SKM-1 (cell line): ENCODE results near the gene SPTBN4.
"Not testable (repeated sequence)": the region's sequence is repeated elsewhere in the genome, so short reads cannot be mapped to it uniquely, and the experiment has no call there.

ENCODE experiments used
- DNase-seq: peaks from one replicate; lab custom pipeline; 2025; ENCODE audit not compliant: unreplicated experiment; lab: John Stamatoyannopoulos, UW

SPTBN4 gene

DNA sequence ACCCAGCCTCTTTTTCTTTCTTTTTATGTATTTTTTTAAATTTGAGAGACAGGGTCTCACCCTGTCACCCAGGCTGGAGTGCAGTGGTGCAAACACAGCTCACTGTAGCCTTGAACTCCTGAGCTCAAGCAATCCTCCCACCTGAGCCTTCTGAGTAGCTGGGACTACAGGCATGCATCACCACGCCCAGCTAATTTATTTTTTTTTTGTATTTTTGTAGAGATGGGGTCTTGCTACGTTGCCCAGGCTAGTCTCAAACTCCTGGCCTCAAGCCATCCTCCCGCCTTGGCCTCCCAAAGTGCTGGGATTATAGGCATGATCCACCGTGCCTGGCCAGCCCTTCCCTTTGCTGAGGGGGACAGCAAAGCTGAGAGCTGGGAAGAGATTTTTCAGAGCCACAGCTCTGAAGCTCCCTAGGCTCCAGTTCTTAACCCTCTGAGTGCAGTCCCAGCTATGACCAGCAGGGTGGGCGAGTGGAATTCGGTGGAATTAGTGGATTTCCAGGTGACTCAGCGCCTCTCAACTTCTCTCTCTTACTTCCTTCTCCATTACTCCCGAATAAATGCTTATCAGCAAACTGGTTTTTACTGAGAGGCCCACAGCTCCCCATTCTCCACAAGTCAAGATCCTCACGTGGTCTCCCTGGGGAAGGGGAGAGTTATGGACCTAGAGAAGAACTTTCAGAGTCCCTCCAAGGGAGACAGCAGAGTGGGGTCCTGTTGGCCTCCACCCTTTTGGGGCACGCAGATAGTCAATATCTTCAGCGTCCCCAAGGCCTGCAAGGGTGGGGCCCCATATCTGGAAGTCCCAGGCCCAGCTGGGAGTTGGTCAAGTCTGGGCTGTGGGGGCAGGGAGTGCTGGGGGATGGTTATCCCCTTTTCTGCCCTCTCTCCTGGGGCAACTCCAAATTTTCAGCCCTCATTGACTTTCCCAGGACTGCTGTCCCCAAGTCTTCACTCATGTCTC is 2.5 kb upstream of the SPTBN4 start:
- DNase-seq, result peak; percentile 42

- peak; percentile 88 for DNase-seq
Observed at GRCh38 chr19:40465025-40465556, 1.7 kb upstream of the SPTBN4 start.

- peak; percentile 97 for DNase-seq
Observed at GRCh38 chr19:40465557-40466218, 1.1 kb upstream of the SPTBN4 start, which contains the start of gene BLVRB. Gene BLVRB (minus strand): TSS chr19:40465745. CDS start chr19:40465688, 57 bp downstream.

- DNase-seq, result no peak
Observed at GRCh38 chr19:40466219-40466984, 399 bp upstream of the SPTBN4 start.

DNA sequence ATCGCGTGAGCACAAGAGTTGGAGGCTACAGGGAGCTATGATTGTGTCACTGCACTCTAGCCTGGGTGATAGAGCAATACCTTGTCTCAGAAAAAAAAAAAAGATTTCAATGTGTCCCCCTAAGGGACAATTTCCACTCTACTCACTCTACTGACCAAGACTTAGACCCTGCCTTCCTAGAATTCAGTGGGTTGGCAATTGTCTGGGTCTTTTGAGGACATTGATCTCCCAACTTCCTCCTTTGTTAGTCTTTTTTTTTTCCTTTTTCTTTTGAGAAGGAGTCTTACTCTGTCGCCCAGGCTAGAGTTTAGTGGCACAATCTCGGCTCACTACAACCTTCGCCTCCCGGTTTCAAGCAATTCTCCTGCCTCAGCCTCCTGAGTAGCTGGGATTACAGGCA is 2.2 kb downstream of the SPTBN4 start:
- no peak for DNase-seq

DNA sequence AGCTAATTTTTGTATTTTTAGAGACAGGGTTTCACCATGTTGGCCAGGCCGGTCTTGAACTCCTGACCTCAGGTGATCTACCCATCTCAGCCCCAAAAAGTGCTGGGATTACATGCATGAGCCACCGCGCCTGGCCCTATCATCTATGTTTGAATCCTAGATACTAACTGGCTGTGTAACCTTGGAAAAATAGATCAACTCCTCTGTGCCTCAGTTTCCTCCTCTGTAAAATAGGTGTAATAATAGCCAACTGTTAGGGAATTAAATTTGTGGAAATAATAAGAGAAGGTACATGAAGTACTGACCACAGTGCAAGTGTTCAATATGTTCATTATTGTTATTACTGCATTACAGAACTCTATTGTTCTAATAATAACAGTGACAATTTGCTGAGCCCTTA is 4.3 kb downstream of the SPTBN4 start:
- DNase-seq, result no peak

DNA sequence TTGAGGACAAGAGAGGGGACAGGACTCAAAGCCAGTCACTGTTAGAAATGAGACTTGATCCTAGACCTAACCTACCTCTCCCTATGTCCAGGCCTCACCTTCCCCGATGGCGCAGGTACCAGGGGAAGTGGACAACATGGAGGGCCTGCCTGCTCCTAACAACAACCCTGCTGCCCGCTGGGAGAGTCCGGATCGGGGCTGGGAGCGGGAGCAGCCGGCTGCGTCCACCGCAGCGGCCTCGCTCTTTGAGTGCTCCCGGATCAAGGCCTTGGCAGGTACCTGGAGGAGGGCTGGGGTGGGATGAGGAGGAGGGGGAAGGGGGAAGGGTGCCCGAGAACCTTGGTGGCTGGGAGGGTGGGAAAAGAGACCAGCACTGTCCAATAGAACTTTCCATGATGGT is 5.7 kb downstream of the SPTBN4 start:
- no peak for DNase-seq

DNA sequence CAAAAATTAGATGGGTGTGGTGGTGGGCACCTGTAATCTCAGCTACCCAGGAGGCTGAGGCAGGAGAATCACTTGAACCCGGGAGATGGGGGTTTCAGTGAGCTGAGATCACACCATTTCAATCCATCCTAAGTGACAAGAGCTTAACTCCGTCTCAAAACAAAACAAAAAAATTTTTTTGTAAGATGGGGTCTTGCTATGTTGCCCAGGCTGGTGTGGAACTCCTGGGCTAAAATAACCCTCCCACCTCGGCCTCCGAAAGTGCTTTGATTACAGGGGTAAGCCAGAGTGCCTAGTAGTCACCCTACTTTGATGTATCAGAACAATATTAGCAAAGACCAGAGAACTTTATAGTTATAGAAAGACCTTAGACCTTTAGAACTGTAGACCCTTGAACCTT is 7.9 kb downstream of the SPTBN4 start:
- no peak for DNase-seq

GRCh38 chr19:40475878-40476644 is 9.3 kb downstream of the SPTBN4 start:
- not testable (repeated sequence) for DNase-seq

DNA sequence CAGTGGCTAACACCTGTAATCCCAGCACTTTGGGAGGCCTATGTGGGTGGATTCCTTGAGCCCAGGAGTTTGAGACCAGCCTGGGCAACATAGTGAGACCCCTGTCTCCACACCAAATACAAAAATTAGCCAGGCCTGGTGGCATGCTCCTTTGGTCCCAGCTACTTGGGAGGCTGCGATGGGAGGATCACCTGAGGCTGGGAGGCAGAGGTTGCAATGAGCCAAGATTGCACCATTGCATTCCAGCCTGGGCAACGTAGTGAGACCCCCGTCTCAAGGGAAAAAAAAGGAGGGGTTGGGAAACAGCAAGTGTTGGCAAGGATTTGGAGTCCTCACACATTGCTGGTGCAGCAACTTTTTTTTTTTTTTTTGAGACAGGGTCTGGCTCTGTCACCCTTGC is 19.2 kb downstream of the SPTBN4 start:
- no peak for DNase-seq

GRCh38 chr19:40489882-40490230 is 23.1 kb downstream of the SPTBN4 start:
- DNase-seq, result no peak

DNA sequence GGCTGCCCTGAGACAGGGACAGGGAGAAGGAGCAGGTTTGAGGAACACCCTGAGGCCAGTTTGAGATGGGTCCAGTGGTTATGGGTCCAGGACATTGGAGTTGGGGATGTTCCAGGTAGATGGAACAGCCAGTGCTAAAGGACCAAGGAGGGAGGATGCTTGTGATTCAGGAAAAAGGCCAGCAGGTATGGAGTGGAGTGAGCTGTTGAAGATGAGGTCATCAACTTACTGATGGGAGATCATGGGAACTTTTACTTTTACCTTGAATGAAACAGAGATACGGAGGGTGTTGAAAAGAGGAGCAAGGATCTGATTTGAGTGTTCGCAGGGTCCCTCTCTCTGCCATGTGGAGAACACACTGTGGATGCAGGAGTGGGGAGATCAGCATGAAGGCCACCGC is 25.5 kb downstream of the SPTBN4 start:
- DNase-seq, result no peak

GRCh38 chr19:40493778-40494177 is 27.0 kb downstream of the SPTBN4 start:
- no peak for DNase-seq

DNA sequence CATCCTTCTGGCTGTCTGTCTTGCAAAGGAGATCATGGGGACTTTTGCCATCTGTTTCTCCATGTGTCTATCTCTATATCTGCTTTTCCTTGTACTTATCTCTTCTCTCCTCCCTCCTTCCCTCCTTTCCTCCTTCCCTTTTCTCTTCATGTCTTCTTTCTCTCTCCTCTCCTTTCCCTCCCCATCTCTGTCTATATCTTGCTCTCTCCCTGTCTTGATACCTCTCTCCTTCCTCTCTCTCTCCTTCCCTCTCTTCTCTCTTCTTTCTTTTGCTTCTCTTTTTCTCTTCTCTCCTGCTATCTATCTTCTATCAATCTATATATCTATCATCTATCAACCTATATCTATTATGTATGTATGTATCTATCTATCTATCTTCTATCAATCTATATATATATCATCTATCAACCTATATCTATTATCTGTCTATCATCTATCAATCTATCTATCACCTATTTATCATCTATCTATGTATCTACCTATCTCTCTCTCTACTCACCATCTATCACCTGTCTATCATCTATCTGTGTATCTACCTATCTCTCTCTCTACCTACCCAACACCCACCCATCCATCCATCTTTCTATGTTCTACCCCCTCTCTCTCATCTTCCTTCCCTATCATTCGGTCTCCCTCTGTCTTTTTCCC is 27.5 kb downstream of the SPTBN4 start:
- no peak for DNase-seq

DNA sequence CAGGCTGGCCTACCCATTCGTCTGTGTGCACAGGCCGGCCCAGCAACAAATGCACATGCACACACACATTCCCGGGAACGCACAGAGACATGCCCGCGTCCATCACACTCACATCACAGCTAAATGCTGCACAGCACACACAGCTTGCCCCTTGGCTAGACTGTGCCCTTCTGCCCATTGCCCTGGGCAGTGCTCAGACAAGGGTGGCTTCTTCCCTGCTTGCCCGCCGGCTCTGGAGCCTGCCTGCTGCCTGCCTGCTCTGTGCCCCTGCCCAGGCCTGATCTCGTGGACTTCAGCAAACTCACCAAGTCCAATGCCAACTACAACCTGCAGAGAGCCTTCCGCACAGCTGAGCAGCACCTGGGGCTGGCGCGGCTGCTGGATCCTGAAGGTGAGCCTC is 30.4 kb downstream of the SPTBN4 start:
- no peak for DNase-seq

- no peak for DNase-seq
Observed at GRCh38 chr19:40499320-40499719, 32.5 kb downstream of the SPTBN4 start.

GRCh38 chr19:40500678-40501530 is 34.1 kb downstream of the SPTBN4 start:
- not testable (repeated sequence) for DNase-seq

- DNase-seq, result no peak
Observed at GRCh38 chr19:40501599-40501998, 34.8 kb downstream of the SPTBN4 start.

DNA sequence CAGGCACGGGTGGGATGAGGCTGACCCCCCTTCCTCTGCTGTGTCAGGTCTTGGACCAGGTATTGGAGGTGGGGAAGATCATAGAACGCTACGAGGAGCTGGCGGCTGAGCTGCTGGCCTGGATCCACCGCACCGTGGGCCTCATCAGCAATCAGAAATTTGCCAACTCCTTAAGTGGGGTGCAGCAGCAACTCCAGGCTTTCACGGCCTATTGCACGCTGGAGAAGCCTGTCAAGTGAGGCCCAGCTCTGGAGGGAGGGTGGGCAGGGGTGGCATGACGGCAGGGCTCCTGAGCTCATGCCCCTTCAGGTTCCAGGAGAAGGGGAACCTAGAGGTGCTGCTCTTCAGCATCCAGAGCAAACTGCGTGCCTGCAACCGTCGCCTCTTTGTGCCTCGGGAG is 35.3 kb downstream of the SPTBN4 start:
- DNase-seq, result no peak
